ENCODE measurements around the gene GPC6.

Gene GPC6

GRCh38 chr13:93811738-93812112, 585.1 kb downstream of the GPC6 start:
- DNase-seq (ENCODE audit: low read depth in 1 of 2, low spot score in 1 of 2) = no peak

DNA sequence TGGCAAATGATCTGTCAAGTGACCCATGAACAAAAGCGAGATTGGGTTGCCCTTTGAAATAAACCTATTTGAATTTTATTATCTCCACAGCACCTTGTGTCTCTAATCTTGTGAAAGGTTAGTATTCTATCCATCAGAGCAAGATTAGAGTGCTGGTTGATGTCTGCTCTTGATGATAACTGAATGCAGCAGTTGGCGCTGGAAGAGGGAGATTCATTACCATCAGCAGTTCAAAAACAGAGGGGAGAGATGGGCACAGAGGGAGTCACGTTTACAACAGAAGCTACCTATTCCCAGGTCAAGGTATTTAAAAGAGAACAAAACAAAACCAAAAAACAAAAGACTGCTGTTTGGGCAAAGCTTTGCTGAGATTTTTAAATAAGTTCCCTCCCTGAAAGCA, 588.1 kb downstream of the GPC6 start:
- DNase-seq (ENCODE audit: low read depth in 1 of 2, low spot score in 1 of 2) = no peak

- no peak for DNase-seq (ENCODE audit: low read depth in 1 of 2, low spot score in 1 of 2)
These were observed 591.7 kb downstream of the GPC6 start for GRCh38 chr13:93818345-93818744.

DNA sequence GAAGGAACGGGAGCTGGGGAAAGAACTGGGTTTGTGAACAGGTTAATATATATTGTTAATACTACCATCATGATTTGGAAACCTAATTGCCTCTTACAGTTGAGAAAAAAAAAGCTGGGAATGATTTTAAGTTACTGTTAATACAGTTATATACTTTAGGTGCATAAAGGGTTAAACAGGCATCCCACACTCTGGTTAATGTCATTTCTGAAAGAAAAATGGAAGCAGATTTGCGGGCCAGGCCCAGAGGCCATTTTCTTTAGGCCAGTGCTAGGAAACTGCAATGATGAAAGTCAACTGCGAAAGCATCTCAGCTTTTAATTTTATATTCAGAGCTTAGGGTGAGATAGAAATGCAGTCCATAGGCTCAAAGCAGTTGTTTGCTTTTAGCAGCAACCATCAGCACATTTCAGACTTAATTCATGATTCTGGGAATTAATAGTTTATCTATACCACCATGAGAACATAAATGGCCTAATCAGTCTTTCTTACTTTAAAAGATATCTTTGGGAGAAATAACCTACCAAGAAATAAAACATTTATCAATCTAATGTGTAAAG, 592.8 kb downstream of the GPC6 start:
- DNase-seq (ENCODE audit: low read depth in 1 of 2, low spot score in 1 of 2) = no peak

DNA sequence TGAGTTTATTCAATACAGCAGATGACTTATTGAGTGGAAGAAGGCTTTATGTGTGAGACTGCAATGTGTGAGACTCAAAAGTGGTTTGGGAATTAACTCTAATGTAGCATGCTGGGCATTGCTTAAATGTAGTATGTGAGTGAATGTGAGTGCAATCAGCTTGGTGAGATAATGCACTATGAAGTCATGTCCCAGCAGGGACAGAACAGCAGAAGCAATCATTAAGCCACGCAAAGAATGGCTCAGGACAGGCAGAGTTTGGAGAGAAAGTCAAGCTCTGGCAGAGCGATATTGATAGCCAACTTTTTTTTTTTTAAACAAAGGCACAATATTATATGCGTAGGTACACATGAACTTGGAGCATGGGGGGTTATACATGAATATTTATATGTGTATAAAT, 597.7 kb downstream of the GPC6 start:
- DNase-seq (ENCODE audit: low read depth in 1 of 2, low spot score in 1 of 2) = no peak

- DNase-seq (ENCODE audit: low read depth in 1 of 2, low spot score in 1 of 2) = no peak
These were observed 607.4 kb downstream of the GPC6 start for GRCh38 chr13:93834051-93834450.

GRCh38 chr13:93843082-93843481, 616.5 kb downstream of the GPC6 start:
- no peak for DNase-seq (ENCODE audit: low read depth in 1 of 2, low spot score in 1 of 2)

DNA sequence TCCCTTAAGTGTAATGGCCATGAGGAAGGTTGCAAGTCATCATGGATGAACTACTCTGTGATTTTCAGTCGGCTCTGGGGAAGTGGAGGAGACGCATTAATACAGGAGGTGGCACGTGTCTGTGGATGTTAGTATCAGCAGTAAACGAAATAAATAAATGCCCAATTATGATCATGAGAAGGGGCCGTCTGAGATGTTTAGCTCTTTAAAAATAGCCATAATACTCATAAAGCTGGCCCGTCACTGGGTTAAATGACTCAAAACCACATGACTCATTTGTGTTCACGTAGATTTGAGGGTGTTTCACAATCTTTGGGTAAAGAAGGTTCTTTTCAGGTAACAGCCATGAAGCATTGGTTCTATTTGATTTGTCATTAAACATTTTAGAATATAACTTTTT, 620.6 kb downstream of the GPC6 start:
- DNase-seq (ENCODE audit: low read depth in 1 of 2, low spot score in 1 of 2) = no peak

DNA sequence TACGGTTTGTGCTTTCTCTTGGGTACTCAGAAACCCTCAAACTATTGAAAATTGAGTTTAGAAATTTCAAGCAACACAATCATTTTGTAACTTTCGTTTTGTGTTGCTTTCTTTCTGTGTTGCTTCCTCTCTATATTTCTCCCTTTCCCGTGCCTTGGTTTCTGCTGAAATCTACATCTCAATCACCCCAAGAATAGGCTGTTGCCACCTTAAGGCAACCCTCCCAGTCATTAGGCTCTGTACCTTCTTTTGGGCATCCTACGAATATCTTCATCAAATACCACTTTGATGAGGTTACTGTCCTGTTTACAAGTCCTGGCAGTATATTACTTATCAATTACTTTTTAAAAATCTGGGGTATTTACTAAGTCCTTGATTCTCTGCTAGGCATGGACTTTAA, 621.6 kb downstream of the GPC6 start:
- no peak for DNase-seq (ENCODE audit: low read depth in 1 of 2, low spot score in 1 of 2)

DNA sequence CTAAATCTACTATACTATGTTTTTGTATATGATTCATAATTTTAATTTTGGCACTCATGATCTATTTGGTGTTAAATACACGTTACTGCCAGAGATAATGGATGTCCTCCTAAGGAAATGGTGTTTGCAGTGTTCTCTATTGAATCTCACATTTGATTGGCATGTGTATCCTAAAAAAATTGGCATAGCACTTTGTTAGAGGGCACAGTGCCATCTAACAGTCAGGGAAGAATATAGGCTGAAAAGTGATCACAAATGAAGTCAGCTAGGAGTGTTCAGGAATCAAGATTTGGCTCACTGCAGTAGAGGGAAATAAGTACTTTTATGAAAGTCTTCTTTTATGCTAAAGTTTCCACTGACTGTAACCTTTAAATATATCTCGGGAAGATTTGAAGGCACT, 624.6 kb downstream of the GPC6 start:
- no peak for DNase-seq (ENCODE audit: low read depth in 1 of 2, low spot score in 1 of 2)

- no peak for DNase-seq (ENCODE audit: low read depth in 1 of 2, low spot score in 1 of 2)
These were observed 627.3 kb downstream of the GPC6 start for GRCh38 chr13:93853912-93854311.

DNA sequence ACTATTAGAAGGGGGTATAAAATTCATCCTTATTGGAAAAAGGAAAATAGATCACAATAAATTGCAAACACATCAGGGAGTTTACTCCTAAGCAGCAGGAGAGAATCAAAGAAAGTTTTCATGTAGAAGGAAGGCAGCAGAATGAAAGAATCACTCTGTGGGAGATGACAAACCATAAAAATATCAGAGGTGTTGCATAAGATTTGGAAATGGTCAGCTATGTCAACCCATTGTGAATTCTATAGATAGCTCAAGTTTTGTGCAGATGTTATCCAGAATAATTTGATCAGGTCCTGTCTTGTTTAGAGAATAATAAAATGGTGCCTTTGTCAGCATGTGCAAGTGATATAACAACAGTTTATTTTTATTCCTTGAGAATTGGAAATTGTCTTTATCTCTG, 630.5 kb downstream of the GPC6 start:
- no peak for DNase-seq (ENCODE audit: low read depth in 1 of 2, low spot score in 1 of 2)

GRCh38 chr13:93859716-93860115, 633.1 kb downstream of the GPC6 start:
- no peak for DNase-seq (ENCODE audit: low read depth in 1 of 2, low spot score in 1 of 2)

- DNase-seq (ENCODE audit: low read depth in 1 of 2, low spot score in 1 of 2) = no peak
These were observed 635.2 kb downstream of the GPC6 start for GRCh38 chr13:93861818-93862217.

DNA sequence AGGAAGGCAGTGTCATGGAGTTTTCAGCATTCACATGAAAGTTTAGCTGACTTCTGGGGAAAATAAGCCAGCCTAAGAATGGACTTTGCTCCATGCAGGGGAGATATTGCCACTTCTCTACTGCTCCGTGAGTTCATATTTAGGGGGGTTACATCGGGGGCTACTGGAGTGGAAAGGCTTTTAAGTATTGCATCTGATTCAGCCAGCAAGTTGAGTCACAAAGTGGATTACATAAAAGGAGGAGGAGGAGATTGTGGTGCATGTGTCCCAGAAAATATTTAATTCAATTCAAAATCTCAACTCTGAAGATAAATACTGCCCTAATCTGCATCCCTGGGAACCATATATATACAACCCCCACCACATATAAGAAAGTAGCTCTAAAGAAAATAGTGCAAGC, 635.7 kb downstream of the GPC6 start:
- DNase-seq (ENCODE audit: low read depth in 1 of 2, low spot score in 1 of 2) = no peak

GRCh38 chr13:93865235-93865634, 638.6 kb downstream of the GPC6 start:
- no peak for DNase-seq (ENCODE audit: low read depth in 1 of 2, low spot score in 1 of 2)

DNA sequence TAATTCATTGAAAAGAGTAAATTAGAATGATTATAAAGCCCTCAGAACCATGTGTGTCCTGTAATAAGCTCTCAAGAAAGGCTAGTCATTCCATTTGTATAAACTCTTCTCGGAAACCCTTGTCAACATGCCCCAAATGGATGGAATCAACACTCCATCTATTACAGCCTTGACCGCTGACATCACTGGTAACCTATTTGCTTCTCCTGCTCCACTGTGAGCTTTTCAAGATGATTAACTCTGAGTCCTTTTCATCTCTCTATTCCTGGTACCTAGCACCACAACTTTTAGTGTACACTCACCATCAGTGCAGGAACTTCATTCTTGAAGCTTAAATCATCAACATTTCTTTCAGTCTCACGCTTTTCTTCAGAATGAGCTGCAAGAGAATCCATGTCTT, 640.9 kb downstream of the GPC6 start:
- no peak for DNase-seq (ENCODE audit: low read depth in 1 of 2, low spot score in 1 of 2)

DNA sequence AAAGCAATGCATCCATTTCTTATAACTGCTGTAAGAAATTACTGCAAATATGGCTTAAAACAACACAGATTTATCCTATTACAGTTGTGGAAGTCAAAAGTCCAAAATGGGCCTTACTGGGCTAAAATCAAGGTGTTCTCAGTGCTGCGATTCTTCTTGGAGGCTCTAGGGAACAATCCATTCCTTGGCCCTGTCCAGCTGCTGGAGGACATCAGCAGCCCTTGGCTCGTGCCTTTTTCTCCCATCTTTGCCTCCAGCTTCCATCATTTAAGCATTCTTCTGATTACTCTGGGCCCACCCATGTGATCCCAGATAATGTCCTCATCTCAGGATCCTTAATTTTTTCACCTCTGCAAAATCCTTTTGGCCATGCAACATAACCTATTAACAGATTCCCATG, 645.8 kb downstream of the GPC6 start:
- no peak for DNase-seq (ENCODE audit: low read depth in 1 of 2, low spot score in 1 of 2)

GRCh38 chr13:93872786-93873347, 646.3 kb downstream of the GPC6 start:
- DNase-seq (ENCODE audit: low read depth in 1 of 2, low spot score in 1 of 2) = no peak

DNA sequence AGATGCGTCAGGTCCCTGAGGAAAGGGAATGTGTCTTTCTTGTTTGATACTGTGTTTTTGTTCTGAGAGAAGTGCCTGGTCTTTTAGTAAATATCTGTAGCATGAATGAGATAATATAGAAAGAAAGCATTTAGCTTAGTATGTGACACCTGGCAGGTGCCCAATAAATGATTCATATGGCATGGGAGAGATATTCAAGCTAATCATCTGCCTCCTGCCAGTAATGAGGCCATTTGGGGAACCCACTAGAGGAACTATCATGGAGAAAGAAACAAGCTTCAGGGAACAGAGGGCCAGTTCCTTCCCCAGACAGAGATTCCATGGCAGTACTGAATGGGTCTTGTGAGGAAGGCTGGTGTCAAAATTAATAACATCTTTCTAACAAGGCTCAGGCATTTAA, 648.9 kb downstream of the GPC6 start:
- no peak for DNase-seq (ENCODE audit: low read depth in 1 of 2, low spot score in 1 of 2)

DNA sequence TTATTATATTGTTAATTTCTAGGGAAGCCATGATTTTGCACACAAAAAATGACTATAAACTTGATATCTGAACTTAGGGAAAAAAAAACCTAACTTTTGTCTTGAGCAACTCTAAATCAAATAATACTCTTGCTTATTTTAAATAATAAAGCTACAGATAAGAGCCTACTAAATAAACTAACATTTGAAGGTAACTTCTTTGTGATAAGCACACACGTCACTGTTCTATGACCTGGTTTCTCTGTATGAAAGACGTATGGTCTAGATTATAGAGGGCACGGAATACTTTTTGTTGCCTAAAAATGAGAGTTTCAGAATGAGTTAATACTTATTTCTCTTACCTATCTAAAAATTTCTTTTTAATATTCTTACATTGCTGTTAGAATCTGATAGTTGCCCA, 649.6 kb downstream of the GPC6 start:
- DNase-seq (ENCODE audit: low read depth in 1 of 2, low spot score in 1 of 2) = no peak

DNA sequence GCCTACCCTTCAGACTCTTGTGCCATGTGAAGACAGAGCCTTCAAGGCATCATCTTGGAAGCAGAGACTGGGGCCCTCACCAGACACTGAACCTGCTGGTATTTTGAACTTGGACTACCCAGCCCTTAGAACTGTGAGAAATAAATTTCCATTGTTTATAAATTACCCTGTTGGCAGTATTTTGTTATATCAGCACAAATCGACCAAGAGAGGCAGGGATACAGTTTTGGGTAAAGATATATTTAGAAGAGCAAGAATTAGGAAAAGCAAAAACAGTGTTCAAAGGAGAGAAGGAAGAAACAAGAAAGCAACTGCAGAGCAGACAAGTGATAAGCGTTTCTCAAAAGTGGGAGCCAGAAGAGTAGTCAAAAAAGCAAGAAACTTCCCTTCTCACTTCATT, 652.1 kb downstream of the GPC6 start:
- DNase-seq (ENCODE audit: low read depth in 1 of 2, low spot score in 1 of 2) = no peak

GRCh38 chr13:93881411-93881810, 654.8 kb downstream of the GPC6 start:
- no peak for DNase-seq (ENCODE audit: low read depth in 1 of 2, low spot score in 1 of 2)
